HCT116 (cell line): Measurements from ENCODE around the gene APCDD1L. TPM values are rescaled to one million over a fixed set of nuclear protein-coding genes. Genes with fewer than 3 reads are reported as not detected.

ENCODE experiments used
- ATAC-seq: fragments of 200-7000 bp; cut with Tn5 transposase; 2 replicates; pipeline ENCODE4 v1.9.1; 2020; ENCODE audit warnings: mild to moderate bottlenecking, moderate library complexity
- BruUV-seq: library from RNA; stranded (reverse); fragments of 400-500 nt; replicated peaks from 2 replicates; lab custom pipeline; 2021; lab: Mats Ljungman, UMichigan
- CTCF ChIA-PET: fragments of 300-600 bp; sonication (Branson Sonifier 250); formaldehyde crosslinking; loops from one replicate; lab custom pipeline; 2021; ENCODE audit warnings: antibody characterized with exemption; lab: Charles Lee
- POLR2A ChIA-PET: fragments of 300-600, 350-600 bp; sonication (Branson Sonifier 250); formaldehyde crosslinking; loops from one replicate; lab custom pipeline; 2021; ENCODE audit warnings: antibody characterized with exemption; lab: Charles Lee
- RAD21 ChIA-PET, 2 experiments: fragments of 300-600 bp; sonication (Branson Sonifier 250); formaldehyde crosslinking; loops; one replicate each; lab custom pipeline; 2023; ENCODE audit warnings: low total read pairs in 2 of 2; ENCODE audit not compliant: uncharacterized antibody in 2 of 2, unreplicated experiment in 2 of 2, low non-redundant PET in 1 of 2; lab: Charles Lee
- DNase-seq: peaks from one replicate; pipeline ENCODE4 v3.0.0-alpha.2; 2010; ENCODE audit warnings: low read depth, low spot score
- H2AFZ ChIP-seq: fragments of 200-600 bp; shearing (Covaris generic), sonication (generic); 2 replicates; pipeline ENCODE4 v1.6.1; 2017; ENCODE audit warnings: low read depth, mixed run types, mixed read lengths, antibody characterized with exemption, low read length; ENCODE audit not compliant: poor library complexity, severe bottlenecking
- H3K27ac ChIP-seq: 2 replicates; pipeline ENCODE4 v1.5.1; 2012; ENCODE audit warnings: low read depth, low read length
- H3K27me3 ChIP-seq: fragments of 200-600 bp; sonication (generic); 2 replicates; pipeline ENCODE4 v1.6.1; 2016; ENCODE audit warnings: mixed run types, low read length, mixed read lengths; ENCODE audit not compliant: insufficient read depth
- H3K36me3 ChIP-seq, 2 experiments: fragments of 200-500 bp in 1 of 2; fragments of 200-600 bp in 1 of 2; sonication (Bioruptor generic) in 1 of 2; sonication (generic) in 1 of 2; 2 replicates each; pipeline versions ENCODE4 v1.5.1 to v1.6.1; 2014 to 2016; ENCODE audit warnings: low read length in 2 of 2, inconsistent platforms in 1 of 2, mixed read lengths in 1 of 2, mixed run types in 1 of 2; ENCODE audit not compliant: insufficient read depth in 2 of 2, control insufficient read depth in 1 of 2
- H3K4me1 ChIP-seq, 2 experiments: fragments of 200-600 bp in 1 of 2; sonication (generic) in 1 of 2; 2 replicates each; pipeline versions ENCODE4 v1.5.1 to v1.6.1; 2012 to 2017; ENCODE audit warnings: low read length in 2 of 2, inconsistent platforms in 1 of 2, mild to moderate bottlenecking in 1 of 2, mixed read lengths in 1 of 2, mixed run types in 1 of 2, moderate library complexity in 1 of 2; ENCODE audit not compliant: insufficient read depth in 2 of 2, control insufficient read depth in 1 of 2
- H3K4me2 ChIP-seq: fragments of 200-600 bp; sonication (generic); 2 replicates; pipeline ENCODE4 v1.6.1; 2017; ENCODE audit warnings: mixed run types, low read length, mixed read lengths
- H3K4me3 ChIP-seq, 2 experiments: fragments of 200-600 bp in 1 of 2; sonication (generic) in 1 of 2; replicated peaks in 1 of 2; 2 replicates each; pipeline ENCODE4 v1.5.1; 2011 to 2016; ENCODE audit warnings: low read length in 2 of 2, control low read depth in 1 of 2, low read depth in 1 of 2, mild to moderate bottlenecking in 1 of 2, mixed read lengths in 1 of 2, mixed run types in 1 of 2
- H3K79me2 ChIP-seq: fragments of 200-600 bp; sonication (generic); 2 replicates; pipeline ENCODE4 v1.6.1; 2017; ENCODE audit warnings: mild to moderate bottlenecking, mixed run types, low read length, moderate library complexity, mixed read lengths; ENCODE audit not compliant: insufficient read depth
- H3K9ac ChIP-seq: fragments of 200-600 bp; sonication (generic); 2 replicates; pipeline ENCODE4 v1.6.1; 2016; ENCODE audit warnings: low read length, mixed read lengths
- H3K9me2 ChIP-seq: fragments of 200-600 bp; sonication (generic), shearing (Covaris generic); 2 replicates; pipeline ENCODE4 v1.6.1; 2017; ENCODE audit warnings: mixed run types, mild to moderate bottlenecking, moderate library complexity; ENCODE audit not compliant: insufficient read depth
- H3K9me3 ChIP-seq, 2 experiments: fragments of 200-500 bp in 1 of 2; fragments of 200-600 bp in 1 of 2; sonication (Bioruptor generic) in 1 of 2; sonication (generic) in 1 of 2; 2 replicates each; pipeline ENCODE4 v1.6.1; 2014 to 2017; ENCODE audit warnings: low read length in 2 of 2, mixed read lengths in 2 of 2, inconsistent platforms in 1 of 2, low read depth in 1 of 2, mild to moderate bottlenecking in 1 of 2, mixed run types in 1 of 2, moderate library complexity in 1 of 2; ENCODE audit not compliant: control insufficient read depth in 1 of 2, insufficient read depth in 1 of 2
- H4K20me1 ChIP-seq: fragments of 200-600 bp; sonication (generic), shearing (Covaris generic); 2 replicates; pipeline ENCODE4 v1.6.1; 2017; ENCODE audit warnings: mixed run types, mild to moderate bottlenecking, moderate library complexity; ENCODE audit not compliant: insufficient read depth
- CBX3 ChIP-seq: IDR thresholded peaks from 2 replicates; pipeline ENCODE4 v1.6.1; 2012; ENCODE audit warnings: low read depth
- EGR1 ChIP-seq: IDR thresholded peaks from 2 replicates; pipeline ENCODE4 v1.6.1; 2012; ENCODE audit warnings: low read depth
- ELF1 ChIP-seq: IDR thresholded peaks from 2 replicates; pipeline ENCODE4 v1.6.1; 2012; ENCODE audit warnings: low read depth, borderline replicate concordance
- EZH2 ChIP-seq: fragments of 200-600 bp; sonication (generic); IDR thresholded peaks from 2 replicates; pipeline ENCODE4 v1.6.1; 2017; ENCODE audit warnings: antibody characterized with exemption, mixed run types
- EZH2phosphoT487 ChIP-seq: fragments of 200-600 bp; IDR thresholded peaks from 2 replicates; pipeline ENCODE4 v1.6.1; 2018; ENCODE audit warnings: antibody characterized with exemption, borderline replicate concordance
- JUND ChIP-seq: IDR thresholded peaks from 2 replicates; pipeline ENCODE4 v1.6.1; 2012
- POLR2A ChIP-seq: IDR thresholded peaks from 2 replicates; pipeline ENCODE4 v1.7.0; 2011; ENCODE audit warnings: borderline replicate concordance; ENCODE audit not compliant: insufficient read depth, insufficient read length; ENCODE audit errors: extremely low read depth
- POLR2AphosphoS5 ChIP-seq: IDR thresholded peaks from 2 replicates; pipeline ENCODE4 v1.6.1; 2011; ENCODE audit warnings: mild to moderate bottlenecking, low read depth, low read length, moderate library complexity
- RAD21 ChIP-seq: IDR thresholded peaks from 2 replicates; pipeline ENCODE4 v1.6.1; 2012; ENCODE audit warnings: low read depth, mild to moderate bottlenecking
- TCF7L2 ChIP-seq: IDR thresholded peaks from 2 replicates; pipeline ENCODE4 v1.7.0; 2011; ENCODE audit warnings: borderline replicate concordance, inconsistent platforms; ENCODE audit not compliant: insufficient read depth, insufficient read length; ENCODE audit errors: extremely low read depth
- YY1 ChIP-seq: IDR thresholded peaks from 2 replicates; pipeline ENCODE4 v1.6.1; 2011; ENCODE audit warnings: low read length, low read depth, moderate library complexity, mild to moderate bottlenecking; ENCODE audit not compliant: insufficient replicate concordance; ENCODE audit errors: extremely low read depth
- ZNF274 ChIP-seq: fragments of 200-500 bp; sonication (Bioruptor generic); IDR thresholded peaks from 2 replicates; pipeline ENCODE4 v1.6.1; 2014; ENCODE audit warnings: mild to moderate bottlenecking, low read depth, low read length, inconsistent platforms
- intact Hi-C: fragments of 100-400 bp; cut with micrococcal nuclease; formaldehyde crosslinking; loops from 2 replicates; pipeline ENCODE4 v1.10.0; 2022
- total RNA-seq: library from RNA; stranded (reverse); gene quantifications from one replicate; pipeline ENCODE4 v1.2.1, GENCODE V29; 2021; ENCODE audit not compliant: unreplicated experiment
- TF ChIP-seq, protein P1 (sequence below), 3 experiments: fragments of 200-600 bp in 1 of 3; sonication (generic) in 1 of 3; IDR thresholded peaks in 2 of 3; conservative IDR thresholded peaks in 1 of 3; 2 replicates each; pipeline ENCODE4 v1.5.1; 2012 to 2017; ENCODE audit warnings: low read depth in 2 of 3, low read length in 2 of 3, antibody characterized with exemption in 1 of 3, borderline replicate concordance in 1 of 3, control low read depth in 1 of 3, mild to moderate bottlenecking in 1 of 3, mixed read lengths in 1 of 3, mixed run types in 1 of 3, moderate library complexity in 1 of 3; ENCODE audit not compliant: insufficient read depth in 1 of 3
- TF ChIP-seq, protein P2 (sequence below): IDR thresholded peaks from 2 replicates; pipeline ENCODE4 v1.6.1; 2012; ENCODE audit warnings: low read depth
- TF ChIP-seq, protein P3 (sequence below): IDR thresholded peaks from 2 replicates; pipeline ENCODE4 v1.6.1; 2012
- TF ChIP-seq, protein P4 (sequence below): IDR thresholded peaks from 2 replicates; pipeline ENCODE4 v1.6.1; 2012
- TF ChIP-seq, protein P5 (sequence below): IDR thresholded peaks from 2 replicates; pipeline ENCODE4 v1.6.1; 2011; ENCODE audit warnings: mild to moderate bottlenecking, low read length, moderate library complexity; ENCODE audit not compliant: insufficient replicate concordance; ENCODE audit errors: extremely low read depth

Gene APCDD1L
- total RNA-seq, 1 experiment from 2014 or later: not detected

DNA sequence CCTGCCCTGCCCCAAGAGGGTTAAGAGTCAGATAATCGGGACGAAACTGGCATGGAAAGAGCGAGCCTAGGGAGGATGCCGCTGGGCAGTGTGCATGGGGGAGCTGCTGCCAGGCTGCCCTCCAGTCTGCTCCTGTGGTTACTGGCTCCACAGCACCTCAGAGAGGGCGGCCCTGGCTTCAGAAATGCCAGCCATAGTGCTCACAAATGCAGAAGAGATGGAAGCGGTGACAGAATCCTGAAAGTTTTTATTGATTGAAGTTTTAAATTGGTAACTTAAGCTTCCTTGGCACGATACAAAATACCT is 68.3 kb downstream of the APCDD1L start:
- BruUV-seq: no TSS peak
- Histone ChIP-seq H2AFZ (no peak overlapping the region), H3K4me3 (no peak overlapping the region), H4K20me1 (no peaks in the 10 kb centered on the region; the same call in 1 of the 2 replicates), H3K36me3 (peaks cover 11 to 13% of the 10 kb centered on the region in 2 experiments; a peak in 3 of 4 replicates), H3K27me3 (no peaks in the 10 kb centered on the region), H3K79me2 (peaks cover 13% of the 10 kb centered on the region), H3K9me3 (no peaks in the 10 kb centered on the region), H3K9me2 (no peaks in the 10 kb centered on the region), H3K9ac (no peak overlapping the region), H3K4me1 (no peaks in the 10 kb centered on the region), H3K4me2 (no peak overlapping the region), H3K27ac (no peak overlapping the region)
- no peak for TF ChIP-seq EGR1
- no peak for TF ChIP-seq ELF1
- no peak for TF ChIP-seq CBX3
- TF ChIP-seq EZH2phosphoT487: no peak
- TF ChIP-seq RAD21: no peak
- TF ChIP-seq, protein P1, sequence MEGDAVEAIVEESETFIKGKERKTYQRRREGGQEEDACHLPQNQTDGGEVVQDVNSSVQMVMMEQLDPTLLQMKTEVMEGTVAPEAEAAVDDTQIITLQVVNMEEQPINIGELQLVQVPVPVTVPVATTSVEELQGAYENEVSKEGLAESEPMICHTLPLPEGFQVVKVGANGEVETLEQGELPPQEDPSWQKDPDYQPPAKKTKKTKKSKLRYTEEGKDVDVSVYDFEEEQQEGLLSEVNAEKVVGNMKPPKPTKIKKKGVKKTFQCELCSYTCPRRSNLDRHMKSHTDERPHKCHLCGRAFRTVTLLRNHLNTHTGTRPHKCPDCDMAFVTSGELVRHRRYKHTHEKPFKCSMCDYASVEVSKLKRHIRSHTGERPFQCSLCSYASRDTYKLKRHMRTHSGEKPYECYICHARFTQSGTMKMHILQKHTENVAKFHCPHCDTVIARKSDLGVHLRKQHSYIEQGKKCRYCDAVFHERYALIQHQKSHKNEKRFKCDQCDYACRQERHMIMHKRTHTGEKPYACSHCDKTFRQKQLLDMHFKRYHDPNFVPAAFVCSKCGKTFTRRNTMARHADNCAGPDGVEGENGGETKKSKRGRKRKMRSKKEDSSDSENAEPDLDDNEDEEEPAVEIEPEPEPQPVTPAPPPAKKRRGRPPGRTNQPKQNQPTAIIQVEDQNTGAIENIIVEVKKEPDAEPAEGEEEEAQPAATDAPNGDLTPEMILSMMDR (IDR thresholded peaks at IDR 0.05 in 2 of 3, conservative IDR thresholded peaks at IDR 0.05 in 1 of 3; ENCODE audit: borderline replicate concordance in 1 of 3, insufficient read depth in 1 of 3, low read depth in 2 of 3, low read length in 2 of 3): no peak
- no peak for TF ChIP-seq POLR2AphosphoS5
- TF ChIP-seq JUND: no peak
- TF ChIP-seq, protein P2, sequence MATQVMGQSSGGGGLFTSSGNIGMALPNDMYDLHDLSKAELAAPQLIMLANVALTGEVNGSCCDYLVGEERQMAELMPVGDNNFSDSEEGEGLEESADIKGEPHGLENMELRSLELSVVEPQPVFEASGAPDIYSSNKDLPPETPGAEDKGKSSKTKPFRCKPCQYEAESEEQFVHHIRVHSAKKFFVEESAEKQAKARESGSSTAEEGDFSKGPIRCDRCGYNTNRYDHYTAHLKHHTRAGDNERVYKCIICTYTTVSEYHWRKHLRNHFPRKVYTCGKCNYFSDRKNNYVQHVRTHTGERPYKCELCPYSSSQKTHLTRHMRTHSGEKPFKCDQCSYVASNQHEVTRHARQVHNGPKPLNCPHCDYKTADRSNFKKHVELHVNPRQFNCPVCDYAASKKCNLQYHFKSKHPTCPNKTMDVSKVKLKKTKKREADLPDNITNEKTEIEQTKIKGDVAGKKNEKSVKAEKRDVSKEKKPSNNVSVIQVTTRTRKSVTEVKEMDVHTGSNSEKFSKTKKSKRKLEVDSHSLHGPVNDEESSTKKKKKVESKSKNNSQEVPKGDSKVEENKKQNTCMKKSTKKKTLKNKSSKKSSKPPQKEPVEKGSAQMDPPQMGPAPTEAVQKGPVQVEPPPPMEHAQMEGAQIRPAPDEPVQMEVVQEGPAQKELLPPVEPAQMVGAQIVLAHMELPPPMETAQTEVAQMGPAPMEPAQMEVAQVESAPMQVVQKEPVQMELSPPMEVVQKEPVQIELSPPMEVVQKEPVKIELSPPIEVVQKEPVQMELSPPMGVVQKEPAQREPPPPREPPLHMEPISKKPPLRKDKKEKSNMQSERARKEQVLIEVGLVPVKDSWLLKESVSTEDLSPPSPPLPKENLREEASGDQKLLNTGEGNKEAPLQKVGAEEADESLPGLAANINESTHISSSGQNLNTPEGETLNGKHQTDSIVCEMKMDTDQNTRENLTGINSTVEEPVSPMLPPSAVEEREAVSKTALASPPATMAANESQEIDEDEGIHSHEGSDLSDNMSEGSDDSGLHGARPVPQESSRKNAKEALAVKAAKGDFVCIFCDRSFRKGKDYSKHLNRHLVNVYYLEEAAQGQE: no peak
- TF ChIP-seq EZH2: no peak
- no peak for TF ChIP-seq POLR2A
- TF ChIP-seq TCF7L2: no peak
- TF ChIP-seq, protein P3, sequence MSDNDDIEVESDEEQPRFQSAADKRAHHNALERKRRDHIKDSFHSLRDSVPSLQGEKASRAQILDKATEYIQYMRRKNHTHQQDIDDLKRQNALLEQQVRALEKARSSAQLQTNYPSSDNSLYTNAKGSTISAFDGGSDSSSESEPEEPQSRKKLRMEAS: no peak
- TF ChIP-seq, protein P4, sequence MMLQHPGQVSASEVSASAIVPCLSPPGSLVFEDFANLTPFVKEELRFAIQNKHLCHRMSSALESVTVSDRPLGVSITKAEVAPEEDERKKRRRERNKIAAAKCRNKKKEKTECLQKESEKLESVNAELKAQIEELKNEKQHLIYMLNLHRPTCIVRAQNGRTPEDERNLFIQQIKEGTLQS: no peak
- TF ChIP-seq ZNF274: no peak
- TF ChIP-seq, protein P5, sequence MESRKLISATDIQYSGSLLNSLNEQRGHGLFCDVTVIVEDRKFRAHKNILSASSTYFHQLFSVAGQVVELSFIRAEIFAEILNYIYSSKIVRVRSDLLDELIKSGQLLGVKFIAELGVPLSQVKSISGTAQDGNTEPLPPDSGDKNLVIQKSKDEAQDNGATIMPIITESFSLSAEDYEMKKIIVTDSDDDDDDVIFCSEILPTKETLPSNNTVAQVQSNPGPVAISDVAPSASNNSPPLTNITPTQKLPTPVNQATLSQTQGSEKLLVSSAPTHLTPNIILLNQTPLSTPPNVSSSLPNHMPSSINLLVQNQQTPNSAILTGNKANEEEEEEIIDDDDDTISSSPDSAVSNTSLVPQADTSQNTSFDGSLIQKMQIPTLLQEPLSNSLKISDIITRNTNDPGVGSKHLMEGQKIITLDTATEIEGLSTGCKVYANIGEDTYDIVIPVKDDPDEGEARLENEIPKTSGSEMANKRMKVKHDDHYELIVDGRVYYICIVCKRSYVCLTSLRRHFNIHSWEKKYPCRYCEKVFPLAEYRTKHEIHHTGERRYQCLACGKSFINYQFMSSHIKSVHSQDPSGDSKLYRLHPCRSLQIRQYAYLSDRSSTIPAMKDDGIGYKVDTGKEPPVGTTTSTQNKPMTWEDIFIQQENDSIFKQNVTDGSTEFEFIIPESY: no peak
- no peak for TF ChIP-seq YY1
- no peak for DNase-seq
- RAD21 ChIA-PET: no interaction called here
- intact Hi-C loops: loop anchor here (1.0 kb wide), 1 partner anchor 210 kb away; no protein-coding TSS in a partner anchor
- CTCF ChIA-PET: interaction anchor here (0.7 kb wide), 1 partner anchor 34 kb away, joined by 3 read pairs; no protein-coding TSS in a partner anchor
- no peak for ATAC-seq
- POLR2A ChIA-PET: no interaction called here
